ACHN (cell line): ENCODE results near the gene DCAF16.
"Not testable (repeated sequence)": the region's sequence is repeated elsewhere in the genome, so short reads cannot be mapped to it uniquely, and the experiment has no call there.

ENCODE experiments used
- DNase-seq: peaks from one replicate; pipeline ENCODE4 v3.0.0-alpha.2; 2015
- in situ Hi-C: cut with HindIII; loops from 2 replicates; pipeline ENCODE4 v1.10.0; 2017; ENCODE audit warnings: low sequenced_read_pairs, low pct_ligation_motif_present, low pct_unique_long_range_greater_than_20kb

The DCAF16 gene

DNA sequence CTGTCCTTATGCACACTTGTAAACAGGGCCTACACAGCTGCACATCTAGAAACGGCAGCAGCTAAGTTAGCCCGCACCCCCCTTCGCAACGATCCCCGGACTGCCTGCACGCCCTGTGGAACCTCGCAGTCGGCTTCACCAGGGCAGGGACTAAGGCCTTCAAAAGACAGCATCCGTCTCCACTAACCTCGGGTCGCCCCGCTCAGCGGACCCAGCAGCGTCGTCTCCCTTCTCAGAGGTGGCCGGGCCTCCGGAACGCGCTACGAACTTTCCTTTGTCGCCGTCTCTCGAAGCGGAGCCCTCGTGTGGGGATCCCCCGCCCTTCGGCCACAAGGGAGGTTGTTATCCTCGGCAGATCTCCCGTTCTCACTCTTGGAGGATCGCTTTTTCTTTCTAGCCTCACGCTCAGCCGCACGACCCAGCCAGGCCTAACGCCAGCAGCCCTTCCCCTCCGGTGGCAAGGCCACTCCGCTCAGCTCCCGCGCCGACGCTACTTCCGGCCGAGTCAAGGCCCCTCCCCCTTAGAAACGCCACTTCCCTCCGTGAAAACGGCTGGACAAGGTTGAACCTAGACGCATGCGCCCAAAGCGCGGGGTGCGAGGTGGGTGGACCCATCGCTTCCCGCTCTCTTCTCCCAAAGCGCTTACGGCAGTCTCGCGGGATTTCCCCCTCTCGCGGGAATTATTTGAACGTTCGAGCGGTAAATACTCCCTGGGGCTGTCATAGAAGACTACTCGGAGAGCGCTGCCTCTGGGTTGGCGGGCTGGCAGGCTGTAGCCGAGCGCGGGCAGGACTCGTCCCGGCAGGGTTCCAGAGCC, at the start of gene DCAF16, which contains the start of gene NCAPG:
TSS of gene DCAF16 (minus strand) at position 498 of the 818 bp plus-strand sequence. CDS start 6,616 bp downstream, outside the sequence.
TSS of gene NCAPG (plus strand) at position 720 of the 818 bp plus-strand sequence. CDS start 99 bp downstream, outside the sequence.
- DNase-seq = peak; percentile 98
- in situ Hi-C loops = no loop called here

DNA sequence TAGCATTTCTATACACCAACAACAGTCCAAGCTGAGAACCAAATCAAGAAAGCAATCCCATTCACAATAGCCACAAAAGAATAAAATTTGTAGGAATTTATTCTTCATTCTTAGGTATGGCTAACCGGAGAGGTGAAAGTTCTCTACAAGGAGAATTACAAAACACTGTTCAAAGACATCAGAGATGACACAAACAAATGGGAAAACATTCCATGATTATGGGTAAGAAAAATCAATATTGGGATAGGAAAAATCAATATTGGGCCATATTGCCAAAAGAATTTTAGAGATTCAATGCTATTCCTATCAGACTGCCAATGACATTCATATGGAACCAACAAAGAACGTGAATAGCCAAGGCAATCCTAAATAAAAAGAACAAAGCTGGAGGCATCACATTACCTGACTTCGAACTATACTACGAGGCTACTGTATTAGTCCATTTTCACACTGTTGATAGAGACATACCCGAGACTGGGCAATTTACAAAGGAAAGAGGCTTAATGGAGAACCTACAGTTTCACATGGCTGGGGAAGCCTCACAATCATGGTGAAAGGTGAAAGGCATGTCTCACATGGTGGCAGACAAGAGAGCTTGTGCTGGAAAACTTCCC, 49.3 kb upstream of the DCAF16 start:
- no peak for DNase-seq
- in situ Hi-C loops = no loop called here

DNA sequence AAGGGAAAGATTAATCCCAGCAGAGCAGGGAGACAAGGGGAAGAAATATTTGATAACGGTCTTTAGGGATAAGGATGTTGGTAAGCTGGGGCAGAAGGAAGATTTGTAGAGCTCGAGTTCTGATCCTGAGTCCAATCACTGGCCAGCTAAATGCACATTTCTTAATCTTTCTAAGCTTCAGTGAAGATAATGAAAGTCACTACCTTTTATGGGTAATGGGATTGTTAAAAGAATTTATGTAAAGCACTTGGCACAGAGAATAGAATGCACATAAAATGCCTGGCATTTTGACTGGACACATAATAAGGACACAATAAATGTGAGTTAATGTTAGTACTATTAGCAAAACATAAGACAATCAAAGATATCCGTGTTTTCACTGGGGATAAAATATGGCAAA, 43.5 kb upstream of the DCAF16 start:
- DNase-seq = no peak
- in situ Hi-C loops = no loop called here

GRCh38 chr4:17851959-17852358, 41.4 kb upstream of the DCAF16 start:
- in situ Hi-C loops = no loop called here
- no peak for DNase-seq

DNA sequence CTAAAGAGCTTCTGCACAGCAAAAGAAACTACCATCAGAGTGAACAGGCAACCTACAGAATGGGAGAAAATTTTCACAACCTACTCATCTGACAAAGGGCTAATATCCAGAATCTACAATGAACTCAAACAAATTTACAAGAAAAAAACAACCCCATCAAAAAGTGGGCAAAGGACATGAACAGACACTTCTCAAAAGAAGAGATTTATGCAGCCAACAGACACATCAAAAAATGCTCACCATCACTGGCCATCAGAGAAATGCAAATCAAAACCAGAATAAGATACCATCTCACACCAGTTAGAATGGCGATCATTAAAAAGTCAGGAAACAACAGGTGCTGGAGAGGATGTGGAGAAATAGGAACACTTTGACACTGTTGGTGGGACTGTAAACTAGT, 39.7 kb upstream of the DCAF16 start:
- in situ Hi-C loops, DNase-seq: not testable (repeated sequence)

DNA sequence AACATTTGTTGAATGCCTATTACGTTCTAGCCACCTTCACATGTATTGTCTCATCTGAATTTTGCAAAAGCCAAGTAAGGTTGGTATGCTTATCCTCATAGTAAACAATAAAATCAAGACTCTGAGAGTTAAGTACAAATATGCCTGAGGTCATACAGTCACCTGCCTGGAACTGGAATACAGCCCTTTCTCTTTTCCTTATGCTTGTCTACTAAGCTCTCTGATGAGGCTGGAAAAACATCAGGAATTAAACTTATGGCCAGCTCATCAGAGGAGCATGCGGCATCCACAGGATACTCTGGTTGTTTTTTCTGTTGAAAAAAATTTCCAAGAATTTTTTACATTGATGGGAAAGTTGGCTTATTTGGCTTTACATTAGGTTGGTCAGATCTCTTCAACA, 35.7 kb upstream of the DCAF16 start:
- DNase-seq = no peak
- in situ Hi-C loops = loop anchor here (25.0 kb wide), 1 partner anchor 166 kb away; the partner anchor contains the start of gene LCORL

DNA sequence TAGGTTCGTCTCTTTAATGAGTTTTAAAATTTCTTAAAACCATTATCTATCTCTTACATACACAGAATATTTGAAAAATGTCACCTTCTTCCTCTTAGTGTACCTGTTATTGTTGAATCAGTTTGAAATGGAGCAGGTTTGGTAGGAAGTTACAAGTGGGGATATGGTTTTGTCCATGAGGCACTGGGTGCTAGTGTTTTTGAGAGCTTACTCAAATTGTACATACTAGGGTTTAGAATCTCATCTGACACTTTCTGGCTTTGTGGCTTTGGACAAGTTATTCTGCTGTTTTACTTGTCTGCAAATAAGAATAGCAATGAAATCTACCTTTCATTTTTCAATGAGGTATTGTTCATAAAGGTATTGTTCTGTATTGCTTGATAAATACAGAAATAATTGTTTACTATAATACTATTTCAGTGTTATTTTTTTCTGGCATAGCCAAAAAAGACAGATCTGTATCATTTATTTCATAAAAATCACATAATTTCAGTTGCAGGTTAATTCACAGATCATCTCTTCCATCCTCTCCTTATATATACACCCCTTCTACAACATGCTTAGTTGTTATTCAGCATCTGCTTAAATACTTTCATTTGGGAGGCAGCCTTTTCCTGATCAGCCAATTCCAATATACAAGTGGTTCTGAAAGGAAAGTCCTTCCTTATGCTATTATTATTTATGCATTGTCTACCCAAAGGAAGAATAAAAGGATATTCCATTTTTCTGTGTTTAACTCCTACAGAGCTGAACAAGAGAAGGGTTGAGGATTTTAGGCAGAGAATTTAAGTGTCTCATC, 13.5 kb upstream of the DCAF16 start:
- in situ Hi-C loops = no loop called here
- no peak for DNase-seq

GRCh38 chr4:17817027-17817426, 6.5 kb upstream of the DCAF16 start:
- in situ Hi-C loops = no loop called here
- peak; percentile 68 for DNase-seq

GRCh38 chr4:17816142-17816541, 5.6 kb upstream of the DCAF16 start:
- DNase-seq = no peak
- in situ Hi-C loops = no loop called here

DNA sequence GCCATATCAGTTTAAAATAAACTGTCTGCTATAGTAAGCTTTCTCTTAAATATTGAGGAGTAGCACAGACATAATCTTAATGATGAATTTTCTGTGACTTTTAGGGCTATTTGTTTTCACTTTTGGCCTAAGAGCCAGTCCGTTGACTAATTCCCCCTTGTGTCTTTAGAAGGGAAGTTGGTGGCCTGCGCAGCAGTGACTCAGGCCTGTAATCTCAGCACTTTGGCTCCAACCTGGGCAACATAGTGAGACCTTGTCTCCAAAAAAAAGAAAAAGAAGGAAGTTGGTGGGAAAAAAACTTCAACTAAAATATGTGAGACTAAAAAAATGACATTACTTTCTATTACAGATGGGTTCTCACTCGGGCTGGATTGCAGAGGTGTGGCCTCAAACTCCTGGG, 3.6 kb upstream of the DCAF16 start:
- DNase-seq = peak; percentile 39
- in situ Hi-C loops = no loop called here

- in situ Hi-C loops = no loop called here
- no peak for DNase-seq
These were observed 2.2 kb upstream of the DCAF16 start for GRCh38 chr4:17812801-17813200.

GRCh38 chr4:17812125-17812524, 1.6 kb upstream of the DCAF16 start:
- in situ Hi-C loops = no loop called here
- no peak for DNase-seq

DNA sequence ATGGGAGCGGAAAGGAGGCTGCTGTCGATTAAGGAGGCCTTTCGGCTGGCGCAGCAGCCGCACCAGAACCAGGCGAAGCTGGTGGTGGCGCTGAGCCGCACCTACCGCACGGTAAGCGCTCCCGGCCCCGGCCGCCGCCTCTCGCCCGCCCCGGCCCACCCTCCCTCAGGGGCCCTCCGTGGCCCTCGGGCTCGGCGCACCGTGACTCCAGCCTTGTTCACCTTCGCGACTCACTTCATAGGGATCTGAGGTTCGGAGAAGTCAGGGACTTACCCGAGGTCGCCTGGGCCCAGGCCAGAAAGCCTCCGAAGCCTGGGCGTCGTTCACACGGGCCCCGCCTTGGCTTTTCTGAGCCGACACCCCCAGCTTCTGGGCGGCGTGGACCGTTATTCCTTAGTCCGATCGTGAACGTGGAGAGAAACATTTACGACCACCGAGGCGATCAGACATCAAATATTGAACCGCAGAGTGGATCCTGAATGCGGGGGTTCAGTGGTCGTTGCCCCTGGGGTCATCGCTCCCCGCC, 584 bp upstream of the DCAF16 start:
- no peak for DNase-seq
- in situ Hi-C loops = no loop called here

DNA sequence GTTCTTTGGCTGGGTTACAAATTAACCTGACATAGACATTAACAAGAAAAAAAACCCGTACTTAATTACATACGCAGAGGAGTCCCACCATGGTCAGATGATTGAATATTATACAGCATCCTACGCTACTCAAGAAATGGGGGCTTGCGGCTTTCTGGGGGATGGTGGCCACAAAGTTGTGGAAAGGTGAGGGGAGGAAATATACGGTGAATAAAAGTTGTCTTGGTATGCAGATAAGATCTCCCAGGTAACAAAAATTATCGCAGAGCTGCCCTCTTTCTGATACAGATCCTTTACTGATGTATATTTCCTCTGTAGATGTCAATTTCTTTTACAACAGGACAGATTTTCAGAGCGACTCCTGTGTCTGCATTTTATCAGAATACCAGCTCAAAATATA, 890 bp downstream of the DCAF16 start:
- in situ Hi-C loops = no loop called here
- no peak for DNase-seq

DNA sequence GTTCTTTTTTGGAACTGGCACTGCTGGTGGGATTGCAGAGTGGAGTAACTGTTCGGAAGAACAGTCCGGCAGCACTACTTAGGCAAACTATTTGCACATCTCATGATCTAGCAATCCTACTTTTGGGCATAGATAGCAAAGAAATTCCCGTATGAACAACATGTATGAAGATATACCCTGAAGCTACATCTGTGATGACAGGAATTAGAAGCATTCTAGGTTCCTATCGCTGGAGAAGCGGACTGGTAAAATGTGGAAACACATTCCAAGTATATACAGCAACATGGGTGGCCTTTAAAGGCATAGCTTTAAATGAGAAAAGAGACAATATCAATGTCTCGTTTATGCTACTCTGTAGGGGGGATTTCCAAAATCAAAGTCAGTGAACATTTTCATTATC, 3.1 kb downstream of the DCAF16 start:
- DNase-seq = no peak
- in situ Hi-C loops = no loop called here

- no peak for DNase-seq
- in situ Hi-C loops = no loop called here
These were observed 4.9 kb downstream of the DCAF16 start for GRCh38 chr4:17805580-17806155.

GRCh38 chr4:17797808-17798207, 12.7 kb downstream of the DCAF16 start:
- no peak for DNase-seq
- in situ Hi-C loops = no loop called here

- no peak for DNase-seq
- in situ Hi-C loops = no loop called here
These were observed 15.8 kb downstream of the DCAF16 start for GRCh38 chr4:17794730-17795129.

DNA sequence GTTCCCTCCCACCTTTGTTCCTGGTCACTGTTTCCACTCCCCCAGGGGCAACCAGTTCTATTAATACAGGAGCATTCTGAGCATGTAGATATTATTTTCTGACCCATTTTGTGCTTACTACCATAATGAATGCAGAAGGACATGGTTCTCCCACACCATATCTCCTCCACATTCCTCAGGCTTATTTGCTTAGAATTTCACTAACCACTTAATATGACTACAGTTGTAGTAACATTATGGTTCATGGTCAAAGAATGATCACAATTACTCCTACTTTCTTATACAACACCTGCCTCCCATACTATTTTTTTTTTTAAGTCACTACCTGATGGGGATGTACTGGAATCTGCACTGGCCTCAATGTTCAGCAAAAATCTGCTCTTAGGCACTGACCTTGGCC, 21.6 kb downstream of the DCAF16 start:
- no peak for DNase-seq
- in situ Hi-C loops = no loop called here
